BE2C (cell line): ENCODE results near the gene CEACAM19.
A peak's percentile ranks its signal among the peaks of the same experiment; 100 is the strongest.

ENCODE experiments used
- DNase-seq: peaks from one replicate; pipeline ENCODE4 v3.0.0-alpha.2; 2020
- H3K27me3 ChIP-seq: fragments of 250-450 bp; sonication (Bioruptor Pico); 2 replicates; pipeline ENCODE4 v1.5.1; 2020; ENCODE audit warnings: mild to moderate bottlenecking
- H3K36me3 ChIP-seq: fragments of 250-450 bp; sonication (Bioruptor Pico); 2 replicates; pipeline ENCODE4 v1.5.1; 2020; ENCODE audit warnings: mild to moderate bottlenecking
- H3K4me1 ChIP-seq: fragments of 250-450 bp; sonication (Bioruptor Pico); 2 replicates; pipeline ENCODE4 v1.5.1; 2020
- H3K4me3 ChIP-seq: 2 replicates; pipeline ENCODE4 v1.5.1; 2011; ENCODE audit warnings: low read depth, low read length
- H3K9me3 ChIP-seq: fragments of 250-450 bp; sonication (Bioruptor Pico); 2 replicates; pipeline ENCODE4 v1.5.1; 2020
- TF ChIP-seq, protein P1 (sequence below): IDR thresholded peaks from 2 replicates; pipeline ENCODE4 v1.5.1; 2012; ENCODE audit warnings: mild to moderate bottlenecking, low read depth, low read length

Gene CEACAM19

DNA sequence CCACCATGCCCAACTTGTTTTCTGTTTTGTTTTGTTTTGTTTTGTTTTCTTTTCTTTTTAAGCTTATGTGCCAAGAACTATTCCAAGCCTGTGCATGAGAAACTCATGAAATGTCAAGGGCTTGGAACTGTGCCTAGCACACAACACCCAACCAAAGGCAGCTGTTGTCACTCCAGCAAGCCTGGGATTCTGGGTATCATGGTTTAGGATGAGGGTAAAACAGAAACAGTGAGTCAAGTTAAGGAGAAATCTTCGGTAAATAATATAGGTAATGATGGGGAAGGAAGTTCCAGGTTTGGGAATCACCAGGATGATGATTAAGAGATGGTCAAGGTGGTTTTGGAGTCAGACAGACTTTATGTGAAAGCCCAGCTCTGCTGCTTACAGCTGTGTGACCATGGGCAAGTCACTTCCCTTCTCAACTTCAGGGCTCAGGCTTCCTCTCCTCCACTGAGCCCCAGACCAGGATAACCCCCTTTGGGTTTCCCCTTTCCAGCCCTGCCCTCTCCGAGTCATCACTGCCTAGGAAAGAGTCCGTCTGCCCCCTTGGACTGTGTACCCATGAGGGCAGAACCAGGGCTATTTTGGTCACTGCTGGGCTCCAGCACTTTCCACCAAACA, 22.5 kb upstream of the CEACAM19 start:
- TF ChIP-seq, protein P1, sequence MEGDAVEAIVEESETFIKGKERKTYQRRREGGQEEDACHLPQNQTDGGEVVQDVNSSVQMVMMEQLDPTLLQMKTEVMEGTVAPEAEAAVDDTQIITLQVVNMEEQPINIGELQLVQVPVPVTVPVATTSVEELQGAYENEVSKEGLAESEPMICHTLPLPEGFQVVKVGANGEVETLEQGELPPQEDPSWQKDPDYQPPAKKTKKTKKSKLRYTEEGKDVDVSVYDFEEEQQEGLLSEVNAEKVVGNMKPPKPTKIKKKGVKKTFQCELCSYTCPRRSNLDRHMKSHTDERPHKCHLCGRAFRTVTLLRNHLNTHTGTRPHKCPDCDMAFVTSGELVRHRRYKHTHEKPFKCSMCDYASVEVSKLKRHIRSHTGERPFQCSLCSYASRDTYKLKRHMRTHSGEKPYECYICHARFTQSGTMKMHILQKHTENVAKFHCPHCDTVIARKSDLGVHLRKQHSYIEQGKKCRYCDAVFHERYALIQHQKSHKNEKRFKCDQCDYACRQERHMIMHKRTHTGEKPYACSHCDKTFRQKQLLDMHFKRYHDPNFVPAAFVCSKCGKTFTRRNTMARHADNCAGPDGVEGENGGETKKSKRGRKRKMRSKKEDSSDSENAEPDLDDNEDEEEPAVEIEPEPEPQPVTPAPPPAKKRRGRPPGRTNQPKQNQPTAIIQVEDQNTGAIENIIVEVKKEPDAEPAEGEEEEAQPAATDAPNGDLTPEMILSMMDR, result no peak
- Histone ChIP-seq H3K9me3 (no peaks in the 10 kb centered on the region), H3K36me3 (peaks cover 62% of the 10 kb centered on the region)

DNA sequence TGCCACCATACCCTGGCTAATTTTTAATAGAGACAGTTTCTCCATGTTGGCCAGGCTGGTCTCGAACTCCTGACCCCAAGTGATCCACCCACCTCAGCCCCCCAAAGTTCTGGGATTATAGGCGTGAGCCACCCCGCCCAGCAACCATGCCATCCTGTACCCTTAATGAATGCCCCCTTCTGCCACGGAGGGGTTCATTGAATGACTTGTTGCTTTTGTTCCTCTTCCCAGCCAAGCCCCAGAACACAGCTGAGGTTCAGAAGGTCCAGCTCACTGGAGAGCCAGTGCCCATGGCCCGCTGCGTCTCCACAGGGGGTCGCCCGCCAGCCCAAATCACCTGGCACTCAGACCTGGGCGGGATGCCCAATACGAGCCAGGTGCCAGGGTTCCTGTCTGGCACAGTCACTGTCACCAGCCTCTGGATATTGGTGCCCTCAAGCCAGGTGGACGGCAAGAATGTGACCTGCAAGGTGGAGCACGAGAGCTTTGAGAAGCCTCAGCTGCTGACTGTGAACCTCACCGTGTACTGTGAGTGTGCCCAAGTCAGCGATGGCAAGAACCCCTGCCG, 21.6 kb upstream of the CEACAM19 start:
- DNase-seq, result no peak
- Histone ChIP-seq H3K4me1 (no peaks in the 10 kb centered on the region; the same call in 1 of the 2 replicates), H3K4me3 (no peak overlapping the region), H3K9me3 (no peaks in the 10 kb centered on the region), H3K27me3 (no peaks in the 10 kb centered on the region), H3K36me3 (peaks cover 69% of the 10 kb centered on the region)
- TF ChIP-seq, protein P1, result no peak

More for the DNA sequence above, 22.5 kb upstream of the CEACAM19 start:
- no peak for DNase-seq
- Histone ChIP-seq H3K27me3 (no peaks in the 10 kb centered on the region), H3K4me3 (no peak overlapping the region), H3K4me1 (no peaks in the 10 kb centered on the region; the same call in 1 of the 2 replicates)

DNA sequence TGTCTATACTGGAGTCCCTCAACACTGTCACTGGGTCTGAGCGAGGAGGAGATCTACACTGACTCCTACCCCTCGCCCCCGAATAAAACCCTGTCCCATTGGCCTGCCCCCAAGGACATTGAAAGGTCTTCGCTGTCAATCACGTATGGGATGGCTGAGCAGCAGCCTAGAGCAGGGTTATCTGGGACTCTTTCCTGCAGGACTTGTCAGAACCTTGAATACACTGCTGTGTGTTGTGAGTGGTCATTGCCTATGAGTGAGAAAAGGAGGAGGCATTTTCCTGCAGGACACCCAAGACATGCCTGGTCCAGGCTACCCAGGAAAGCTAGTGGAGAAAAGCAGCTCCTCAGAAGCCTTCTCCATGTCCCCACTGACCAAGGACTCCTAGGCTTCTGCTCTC, 17.9 kb upstream of the CEACAM19 start:
- Histone ChIP-seq H3K4me1 (no peaks in the 10 kb centered on the region), H3K36me3 (peaks cover 82% of the 10 kb centered on the region), H3K27me3 (no peaks in the 10 kb centered on the region)

DNA sequence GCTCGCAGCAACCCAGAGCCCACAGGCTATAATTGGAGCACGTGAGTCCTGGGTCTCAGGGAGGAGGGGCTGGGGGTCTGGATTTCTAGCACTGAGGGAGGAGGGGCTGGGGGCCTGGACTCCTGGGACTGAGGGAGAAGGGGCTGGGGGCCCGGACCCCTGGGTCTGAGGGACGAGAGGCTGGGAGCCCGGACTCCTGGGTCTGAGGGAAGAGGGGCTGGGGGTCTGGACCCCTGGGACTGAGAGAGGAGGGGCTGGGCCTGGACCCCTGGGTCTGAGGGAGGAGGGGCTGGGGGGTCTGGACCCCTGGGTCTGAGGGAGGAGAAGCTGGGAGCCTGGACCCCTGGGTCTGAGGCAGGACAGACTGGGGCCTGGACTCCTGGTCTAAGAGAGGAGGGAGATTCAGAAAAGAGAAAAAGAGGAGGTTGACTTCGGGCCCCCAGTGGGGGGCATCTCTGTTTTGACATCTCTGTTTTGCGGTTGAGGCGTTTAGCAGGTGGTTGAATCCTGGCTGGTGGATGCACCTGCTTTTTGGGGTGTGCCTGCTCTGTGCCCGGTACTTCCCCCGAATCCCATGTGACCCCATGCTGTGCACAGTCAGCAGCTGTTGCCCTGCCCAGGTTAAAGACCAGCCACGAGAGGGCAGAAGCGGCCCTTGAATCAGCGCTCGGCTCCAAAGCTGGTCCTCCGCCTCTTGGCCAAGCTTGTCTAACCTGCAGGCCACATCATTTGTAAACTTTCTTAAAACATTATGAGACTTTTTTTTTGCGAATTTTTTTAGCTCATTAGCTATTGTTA, 17.1 kb upstream of the CEACAM19 start:
- Histone ChIP-seq H3K4me1 (no peaks in the 10 kb centered on the region), H3K9me3 (no peaks in the 10 kb centered on the region), H3K27me3 (no peaks in the 10 kb centered on the region), H3K4me3 (no peak overlapping the region), H3K36me3 (peaks cover 85% of the 10 kb centered on the region)
- DNase-seq, result peak; percentile 48
- TF ChIP-seq, protein P1, result peak; percentile 36

More for the DNA sequence above, 17.9 kb upstream of the CEACAM19 start:
- TF ChIP-seq, protein P1, result no peak
- Histone ChIP-seq H3K9me3 (no peaks in the 10 kb centered on the region), H3K4me3 (no peak overlapping the region)
- DNase-seq, result no peak

DNA sequence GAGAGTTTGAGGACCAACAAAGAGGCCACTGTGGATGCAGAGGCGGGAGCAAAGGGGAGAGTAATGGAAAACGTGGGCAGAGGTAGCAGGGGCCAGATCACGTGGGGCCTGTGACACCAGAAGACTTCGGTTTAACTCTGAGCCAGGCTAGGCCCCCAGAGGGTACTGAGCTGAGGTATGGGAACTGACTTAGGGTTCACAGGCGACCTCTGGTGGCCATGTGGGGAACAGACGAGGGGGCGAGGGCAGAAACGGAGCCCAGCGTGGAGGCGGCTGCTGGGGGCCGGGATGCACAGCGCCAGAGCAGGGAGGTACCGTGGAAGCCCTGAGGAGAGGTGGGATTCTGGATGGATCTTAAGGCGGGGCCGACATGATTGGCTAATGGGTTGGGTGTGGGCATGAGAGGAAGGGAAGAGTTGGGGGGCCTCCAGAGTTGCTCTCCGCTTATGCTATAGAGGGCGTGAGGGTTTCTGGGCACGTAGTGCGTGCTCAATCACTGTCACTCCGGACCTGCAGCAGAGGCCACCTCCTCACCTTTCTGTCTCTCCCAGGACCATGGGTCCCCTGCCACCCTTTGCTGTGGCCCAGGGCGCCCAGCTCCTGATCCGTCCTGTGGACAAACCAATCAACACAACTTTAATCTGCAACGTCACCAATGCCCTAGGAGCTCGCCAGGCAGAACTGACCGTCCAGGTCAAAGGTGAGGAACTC, 13.9 kb upstream of the CEACAM19 start:
- TF ChIP-seq, protein P1, result peak; percentile 87
- no peaks in the 10 kb centered on the region for H3K9me3 ChIP-seq
- no peak overlapping the region for H3K4me3 ChIP-seq
- peak; percentile 85 for DNase-seq
- H3K36me3 ChIP-seq, result peaks cover 89% of the 10 kb centered on the region
- no peaks in the 10 kb centered on the region for H3K4me1 ChIP-seq
- no peaks in the 10 kb centered on the region for H3K27me3 ChIP-seq
